Activated naive CD4-positive, alpha-beta T cell treated with anti-CD3 and anti-CD28 coated beads for 36 hours (primary cell): ENCODE data around the gene SLC35D3. TPM values are rescaled to one million over a fixed set of nuclear protein-coding genes. Genes with fewer than 3 reads are reported as not detected.
"Not testable (repeated sequence)": the region's sequence is repeated elsewhere in the genome, so short reads cannot be mapped to it uniquely, and the experiment has no call there.

Source experiments
- CTCF ChIA-PET: fragments of 350-600 bp; sonication (Branson Sonifier 250); formaldehyde crosslinking; loops from one replicate; lab custom pipeline; 2021; ENCODE audit warnings: antibody characterized with exemption; lab: Charles Lee
- DNase-seq: peaks from one replicate; pipeline ENCODE4 v3.0.0-alpha.2; 2020
- H3K27ac Mint-ChIP-seq: one replicate; pipeline ENCODE4 v1.8.0; 2021; ENCODE audit warnings: mild to moderate bottlenecking, mixed read lengths
- H3K27me3 Mint-ChIP-seq: one replicate; pipeline ENCODE4 v1.8.0; 2021; ENCODE audit warnings: low read depth, mixed read lengths
- H3K36me3 Mint-ChIP-seq: one replicate; pipeline ENCODE4 v1.8.0; 2021; ENCODE audit warnings: low read depth, mixed read lengths
- H3K4me1 Mint-ChIP-seq: one replicate; pipeline ENCODE4 v1.8.0; 2021; ENCODE audit warnings: low read depth, mixed read lengths
- H3K4me3 Mint-ChIP-seq: one replicate; pipeline ENCODE4 v1.8.0; 2021; ENCODE audit warnings: mild to moderate bottlenecking, moderate library complexity, mixed read lengths
- H3K9me3 Mint-ChIP-seq: one replicate; pipeline ENCODE4 v1.8.0; 2021; ENCODE audit warnings: mixed read lengths
- intact Hi-C: fragments of 100-400 bp; cut with micrococcal nuclease; formaldehyde crosslinking; loops from one replicate; pipeline ENCODE4 v1.15.1; 2023
- total RNA-seq, 2 experiments: library from RNA; stranded (reverse); gene quantifications; one replicate each; pipeline ENCODE4 v1.2.3, GENCODE V29; 2021

Gene SLC35D3
- total RNA-seq, 2 experiments from 2014 or later: not detected

DNA sequence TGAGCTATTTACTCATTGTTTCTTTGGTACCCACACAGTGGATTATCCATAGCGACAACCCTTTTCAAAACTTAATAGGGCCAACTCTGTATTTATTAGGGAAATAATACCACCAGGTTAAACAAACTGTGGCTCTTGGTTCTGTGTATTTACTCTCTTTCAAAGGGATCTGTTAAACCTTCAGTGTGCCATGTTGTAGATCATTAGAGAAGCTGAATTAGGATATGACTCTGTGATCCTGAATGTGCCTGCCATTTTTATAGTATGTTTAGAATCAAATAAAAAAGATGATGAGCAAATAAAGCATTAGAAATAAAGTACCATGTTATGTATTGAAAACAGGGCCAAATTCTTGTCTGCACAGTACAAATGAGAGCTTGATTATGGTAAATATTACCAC, 25.0 kb upstream of the SLC35D3 start:
- intact Hi-C loops: no loop called here
- Mint-ChIP-seq H3K27me3 (no peaks in the 10 kb centered on the region), H3K9me3 (no peaks in the 10 kb centered on the region), H3K4me1 (no peaks in the 10 kb centered on the region), H3K27ac (no peak overlapping the region), H3K4me3 (no peak overlapping the region), H3K36me3 (peaks cover 22% of the 10 kb centered on the region)
- no peak for DNase-seq
- CTCF ChIA-PET: interaction anchor here (0.6 to 1.5 kb wide), 3 partner anchors 12 to 253 kb away, joined by 3 to 4 read pairs (median 3); no protein-coding TSS in a partner anchor

- H3K27me3 Mint-ChIP-seq: no peaks in the 10 kb centered on the region
- no peaks in the 10 kb centered on the region for H3K4me1 Mint-ChIP-seq
- H3K36me3 Mint-ChIP-seq: peaks cover 18% of the 10 kb centered on the region
- no peak overlapping the region for H3K4me3 Mint-ChIP-seq
- CTCF ChIA-PET: no interaction called here
- H3K9me3 Mint-ChIP-seq: no peaks in the 10 kb centered on the region
- no peak for DNase-seq
- intact Hi-C loops: no loop called here
- no peak overlapping the region for H3K27ac Mint-ChIP-seq
Measured at GRCh38 chr6:136901212-136901784, 20.8 kb upstream of the SLC35D3 start.

DNA sequence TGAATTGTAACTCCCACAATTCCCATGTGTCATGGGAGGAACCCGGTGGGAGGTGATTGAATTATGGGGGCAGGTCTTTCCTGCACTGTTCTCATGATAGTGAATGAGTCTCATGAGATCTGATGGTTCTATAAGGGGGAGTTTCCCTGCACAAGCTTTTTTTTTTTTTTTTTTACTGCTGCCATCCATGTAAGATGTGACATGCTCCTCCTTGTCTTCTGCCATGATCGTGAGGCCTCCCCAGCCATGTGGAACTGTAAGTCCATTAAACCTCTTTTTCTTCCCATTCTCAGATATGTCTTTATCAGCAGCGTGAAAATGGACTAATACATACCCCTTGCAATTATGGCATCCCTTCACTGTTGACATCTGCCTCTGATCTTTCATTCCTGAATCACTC, 17.6 kb upstream of the SLC35D3 start:
- CTCF ChIA-PET: interaction anchor here (0.6 to 1.5 kb wide), 2 partner anchors 59 to 574 kb away, joined by 3 to 5 read pairs; no protein-coding TSS in a partner anchor
- peaks cover 14% of the 10 kb centered on the region for H3K36me3 Mint-ChIP-seq
- H3K27me3 Mint-ChIP-seq, H3K4me1 Mint-ChIP-seq, DNase-seq, intact Hi-C loops, H3K9me3 Mint-ChIP-seq, H3K27ac Mint-ChIP-seq, H3K4me3 Mint-ChIP-seq: not testable (repeated sequence)

GRCh38 chr6:136914947-136915346, 7.2 kb upstream of the SLC35D3 start:
- no peak for DNase-seq
- intact Hi-C loops: no loop called here
- CTCF ChIA-PET: no interaction called here
- H3K4me3 Mint-ChIP-seq: no peak overlapping the region
- no peaks in the 10 kb centered on the region for H3K9me3 Mint-ChIP-seq
- peaks cover 11% of the 10 kb centered on the region for H3K27me3 Mint-ChIP-seq
- no peaks in the 10 kb centered on the region for H3K4me1 Mint-ChIP-seq
- H3K36me3 Mint-ChIP-seq: peaks cover 20% of the 10 kb centered on the region
- H3K27ac Mint-ChIP-seq: no peak overlapping the region

GRCh38 chr6:136918706-136919105, 3.4 kb upstream of the SLC35D3 start:
- Mint-ChIP-seq H3K4me3 (no peak overlapping the region), H3K9me3 (no peaks in the 10 kb centered on the region), H3K36me3 (peaks cover 8% of the 10 kb centered on the region), H3K27me3 (peaks cover 35% of the 10 kb centered on the region), H3K4me1 (peaks cover 21% of the 10 kb centered on the region), H3K27ac (no peak overlapping the region)
- intact Hi-C loops: no loop called here
- CTCF ChIA-PET: no interaction called here
- DNase-seq: no peak

DNA sequence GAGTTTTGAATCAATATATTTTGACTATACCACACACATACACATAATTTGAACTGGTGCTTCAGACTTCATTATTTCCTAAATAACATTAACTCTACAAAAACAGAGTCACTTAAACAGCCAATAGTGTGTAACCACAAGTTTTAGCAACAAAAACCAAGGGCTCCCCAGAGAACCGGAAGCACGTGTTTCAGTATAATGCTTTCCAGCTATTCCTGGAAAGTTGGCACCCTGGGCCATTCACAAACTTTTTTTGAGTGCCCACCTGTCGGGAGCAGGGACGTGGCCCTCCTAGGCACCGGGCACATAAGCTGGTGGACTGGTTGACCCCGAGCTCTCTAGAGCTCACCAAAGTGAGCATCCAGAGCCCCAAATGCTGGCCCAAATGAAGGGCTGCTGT, 1.9 kb upstream of the SLC35D3 start:
- peaks cover 24% of the 10 kb centered on the region for H3K4me1 Mint-ChIP-seq
- CTCF ChIA-PET: interaction anchor here (1.2 to 1.3 kb wide), 2 partner anchors 10 to 18 kb away, joined by 3 to 4 read pairs; no protein-coding TSS in a partner anchor
- peaks cover 47% of the 10 kb centered on the region for H3K27me3 Mint-ChIP-seq
- no peak overlapping the region for H3K4me3 Mint-ChIP-seq
- no peak overlapping the region for H3K27ac Mint-ChIP-seq
- intact Hi-C loops: loop anchor here (1.0 to 5.0 kb wide), 2 partner anchors 98 to 297 kb away; partner anchors contain the start of genes IFNGR1 and PEX7
- DNase-seq: no peak
- peaks cover 8% of the 10 kb centered on the region for H3K36me3 Mint-ChIP-seq
- H3K9me3 Mint-ChIP-seq: no peaks in the 10 kb centered on the region

- peaks cover 8% of the 10 kb centered on the region for H3K36me3 Mint-ChIP-seq
- H3K27me3 Mint-ChIP-seq: peaks cover 48% of the 10 kb centered on the region
- peak overlapping the region; percentile 67 for H3K4me3 Mint-ChIP-seq
- CTCF ChIA-PET: no interaction called here
- H3K9me3 Mint-ChIP-seq: no peaks in the 10 kb centered on the region
- H3K27ac Mint-ChIP-seq: no peak overlapping the region
- intact Hi-C loops: loop anchor here (1.0 to 5.0 kb wide), 2 partner anchors 99 to 296 kb away; partner anchors contain the start of genes IFNGR1 and PEX7
- DNase-seq: peak; percentile 26
- H3K4me1 Mint-ChIP-seq: peaks cover 24% of the 10 kb centered on the region
Measured at GRCh38 chr6:136920671-136921380, 1.3 kb upstream of the SLC35D3 start.

- peaks cover 52% of the 10 kb centered on the region for H3K27me3 Mint-ChIP-seq
- H3K27ac Mint-ChIP-seq: no peak overlapping the region
- intact Hi-C loops: loop anchor here (5.0 kb wide), 1 partner anchor 296 kb away; the partner anchor contains the start of gene IFNGR1
- CTCF ChIA-PET: interaction anchor here (2.3 kb wide), 1 partner anchor 277 kb away, joined by 6 read pairs; no protein-coding TSS in a partner anchor
- peaks cover 24% of the 10 kb centered on the region for H3K4me1 Mint-ChIP-seq
- H3K4me3 Mint-ChIP-seq: peak overlapping the region; percentile 67
- no peak for DNase-seq
- H3K9me3 Mint-ChIP-seq: no peaks in the 10 kb centered on the region
- H3K36me3 Mint-ChIP-seq: peaks cover 6% of the 10 kb centered on the region
Measured at GRCh38 chr6:136921381-136921935, 643 bp upstream of the SLC35D3 start.

DNA sequence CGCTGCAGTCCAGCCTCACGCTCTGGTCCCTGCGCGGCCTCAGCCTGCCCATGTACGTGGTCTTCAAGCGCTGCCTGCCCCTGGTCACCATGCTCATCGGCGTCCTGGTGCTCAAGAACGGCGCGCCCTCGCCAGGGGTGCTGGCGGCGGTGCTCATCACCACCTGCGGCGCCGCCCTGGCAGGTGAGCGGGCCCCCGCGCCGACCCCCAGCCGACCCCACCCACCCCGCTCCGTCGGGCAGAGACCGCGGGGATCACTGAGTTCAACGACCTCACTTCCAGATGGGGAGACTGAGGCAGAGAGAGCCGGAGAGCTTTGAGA, 545 bp downstream of the SLC35D3 start:
- H3K27me3 Mint-ChIP-seq: peaks cover 60% of the 10 kb centered on the region
- no peak for DNase-seq
- no peak overlapping the region for H3K27ac Mint-ChIP-seq
- intact Hi-C loops: loop anchor here (2.0 to 5.0 kb wide), 2 partner anchors 295 to 314 kb away; partner anchors contain the start of gene IFNGR1
- H3K9me3 Mint-ChIP-seq: no peaks in the 10 kb centered on the region
- H3K36me3 Mint-ChIP-seq: no peaks in the 10 kb centered on the region
- H3K4me1 Mint-ChIP-seq: peaks cover 24% of the 10 kb centered on the region
- peak overlapping the region; percentile 64 for H3K4me3 Mint-ChIP-seq
- CTCF ChIA-PET: interaction anchor here (0.8 to 2.3 kb wide), 3 partner anchors 99 to 279 kb away, joined by 3 to 6 read pairs (median 5); partner anchors contain the start of gene MAP3K5

- no peaks in the 10 kb centered on the region for H3K9me3 Mint-ChIP-seq
- intact Hi-C loops: loop anchor here (2.0 to 5.0 kb wide), 2 partner anchors 294 to 315 kb away; partner anchors contain the start of gene IFNGR1
- H3K4me3 Mint-ChIP-seq: peak overlapping the region; percentile 56
- no peak overlapping the region for H3K27ac Mint-ChIP-seq
- peaks cover 60% of the 10 kb centered on the region for H3K27me3 Mint-ChIP-seq
- DNase-seq: peak; percentile 23
- CTCF ChIA-PET: interaction anchor here (0.8 to 2.3 kb wide), 3 partner anchors 100 to 279 kb away, joined by 3 to 6 read pairs (median 5); partner anchors contain the start of gene MAP3K5
- peaks cover 24% of the 10 kb centered on the region for H3K4me1 Mint-ChIP-seq
- no peaks in the 10 kb centered on the region for H3K36me3 Mint-ChIP-seq
Measured at GRCh38 chr6:136923116-136923953, 1.2 kb downstream of the SLC35D3 start.

GRCh38 chr6:136923954-136924673, 2.0 kb downstream of the SLC35D3 start:
- intact Hi-C loops: loop anchor here (2.0 to 5.0 kb wide), 2 partner anchors 293 to 315 kb away; partner anchors contain the start of gene IFNGR1
- H3K27me3 Mint-ChIP-seq: peaks cover 58% of the 10 kb centered on the region
- H3K4me1 Mint-ChIP-seq: peaks cover 24% of the 10 kb centered on the region
- H3K9me3 Mint-ChIP-seq: no peaks in the 10 kb centered on the region
- H3K4me3 Mint-ChIP-seq: peak overlapping the region; percentile 42
- DNase-seq: no peak
- H3K36me3 Mint-ChIP-seq: no peaks in the 10 kb centered on the region
- CTCF ChIA-PET: interaction anchor here (0.5 to 1.5 kb wide), 3 partner anchors 63 to 390 kb away, joined by 3 read pairs; no protein-coding TSS in a partner anchor
- H3K27ac Mint-ChIP-seq: no peak overlapping the region
